SK-N-SH treated with all-trans-retinoic acid at 6 μM for 48 hours (cell line): ENCODE results near the gene PSMD12.

Experiments
- ATAC-seq: fragments of 200-7000 bp; cut with Tn5 transposase; 3 replicates; pipeline ENCODE4 v1.9.1; 2020; ENCODE audit warnings: mild to moderate bottlenecking, moderate library complexity
- ARNTL ChIP-seq: fragments of 450-650 bp; formaldehyde crosslinking; IDR thresholded peaks from 2 replicates; pipeline ENCODE4 v1.5.0; 2020; ENCODE audit warnings: low read depth, mild to moderate bottlenecking, moderate library complexity, borderline replicate concordance
- BACH2 ChIP-seq: fragments of 250-450 bp; sonication (Bioruptor Pico); IDR thresholded peaks from 2 replicates; pipeline ENCODE4 v1.9.0; 2021; ENCODE audit warnings: mild to moderate bottlenecking, borderline replicate concordance
- CREB5 ChIP-seq: fragments of 250-450 bp; sonication (Bioruptor Pico); IDR thresholded peaks from 2 replicates; pipeline ENCODE4 v1.5.1; 2020; ENCODE audit warnings: low read depth, mild to moderate bottlenecking, moderate library complexity
- CSDC2 ChIP-seq: fragments of 250-450 bp; sonication (Bioruptor Pico); IDR thresholded peaks from 2 replicates; pipeline ENCODE4 v1.5.0; 2020; ENCODE audit warnings: mild to moderate bottlenecking, moderate library complexity
- ESRRG ChIP-seq: fragments of 250-450 bp; sonication (Bioruptor Pico); IDR thresholded peaks from 2 replicates; pipeline ENCODE4 v1.6.1; 2021; ENCODE audit warnings: mild to moderate bottlenecking
- GLIS3 ChIP-seq: fragments of 250-450 bp; sonication (Bioruptor Pico); IDR thresholded peaks from 2 replicates; pipeline ENCODE4 v1.5.0; 2020; ENCODE audit warnings: mild to moderate bottlenecking, moderate library complexity
- ISL1 ChIP-seq: fragments of 250-450 bp; sonication (Bioruptor Pico); IDR thresholded peaks from 2 replicates; pipeline ENCODE4 v2.1.2; 2022; ENCODE audit warnings: mild to moderate bottlenecking, moderate library complexity
- OSR1 ChIP-seq: fragments of 250-450 bp; sonication (Bioruptor Pico); IDR thresholded peaks from 2 replicates; pipeline ENCODE4 v1.8.0; 2022; ENCODE audit warnings: moderate library complexity, mild to moderate bottlenecking, inconsistent platforms
- PATZ1 ChIP-seq: fragments of 250-450 bp; sonication (Bioruptor Pico); IDR thresholded peaks from 2 replicates; pipeline ENCODE4 v1.8.0; 2020; ENCODE audit warnings: mild to moderate bottlenecking, moderate library complexity, borderline replicate concordance
- PPARA ChIP-seq: fragments of 250-450 bp; sonication (Bioruptor Pico); IDR thresholded peaks from 2 replicates; pipeline ENCODE4 v1.5.0; 2020; ENCODE audit warnings: mild to moderate bottlenecking, borderline replicate concordance
- RARB ChIP-seq: fragments of 250-450 bp; sonication (Bioruptor Pico); IDR thresholded peaks from 2 replicates; pipeline ENCODE4 v1.8.0; 2021; ENCODE audit warnings: mild to moderate bottlenecking, moderate library complexity
- SNAI2 ChIP-seq: fragments of 250-450 bp; sonication (Bioruptor Pico); IDR thresholded peaks from 2 replicates; pipeline ENCODE4 v1.5.0; 2020; ENCODE audit warnings: mild to moderate bottlenecking, moderate library complexity
- TCF4 ChIP-seq: fragments of 250-450 bp; sonication (Bioruptor Pico); IDR thresholded peaks from 2 replicates; pipeline ENCODE4 v1.8.0; 2021; ENCODE audit warnings: mild to moderate bottlenecking, moderate library complexity, borderline replicate concordance
- TOX ChIP-seq: fragments of 250-450 bp; sonication (Bioruptor Pico); IDR thresholded peaks from 2 replicates; pipeline ENCODE4 v1.8.0; 2021; ENCODE audit warnings: mild to moderate bottlenecking, moderate library complexity, borderline replicate concordance
- ZFP3 ChIP-seq: fragments of 250-450 bp; sonication (Bioruptor Pico); IDR thresholded peaks from 2 replicates; pipeline ENCODE4 v1.5.0; 2020; ENCODE audit warnings: mild to moderate bottlenecking, moderate library complexity
- ZFP30 ChIP-seq: fragments of 450-650 bp; formaldehyde crosslinking; IDR thresholded peaks from 2 replicates; pipeline ENCODE4 v1.5.0; 2022; ENCODE audit warnings: mild to moderate bottlenecking, moderate library complexity
- ZNF70 ChIP-seq: fragments of 450-650 bp; formaldehyde crosslinking; IDR thresholded peaks from 2 replicates; pipeline ENCODE4 v1.5.0; 2020; ENCODE audit warnings: mild to moderate bottlenecking, moderate library complexity
- ZNF8 ChIP-seq: fragments of 450-650 bp; formaldehyde crosslinking; IDR thresholded peaks from 2 replicates; pipeline ENCODE4 v1.5.0; 2020; ENCODE audit warnings: mild to moderate bottlenecking, moderate library complexity
- TF ChIP-seq, protein P1 (sequence below): fragments of 250-450 bp; sonication (Bioruptor Pico); IDR thresholded peaks from 2 replicates; pipeline ENCODE4 v1.8.0; 2021; ENCODE audit warnings: low read depth, mild to moderate bottlenecking, moderate library complexity, borderline replicate concordance
- TF ChIP-seq, protein P2 (sequence below): fragments of 250-450 bp; sonication (Bioruptor Pico); IDR thresholded peaks from 2 replicates; pipeline ENCODE4 v1.5.1; 2021; ENCODE audit warnings: mild to moderate bottlenecking, moderate library complexity

The PSMD12 gene

GRCh38 chr17:67359960-67360791, 6.2 kb downstream of the PSMD12 start (continued):
- TF ChIP-seq, protein P1, sequence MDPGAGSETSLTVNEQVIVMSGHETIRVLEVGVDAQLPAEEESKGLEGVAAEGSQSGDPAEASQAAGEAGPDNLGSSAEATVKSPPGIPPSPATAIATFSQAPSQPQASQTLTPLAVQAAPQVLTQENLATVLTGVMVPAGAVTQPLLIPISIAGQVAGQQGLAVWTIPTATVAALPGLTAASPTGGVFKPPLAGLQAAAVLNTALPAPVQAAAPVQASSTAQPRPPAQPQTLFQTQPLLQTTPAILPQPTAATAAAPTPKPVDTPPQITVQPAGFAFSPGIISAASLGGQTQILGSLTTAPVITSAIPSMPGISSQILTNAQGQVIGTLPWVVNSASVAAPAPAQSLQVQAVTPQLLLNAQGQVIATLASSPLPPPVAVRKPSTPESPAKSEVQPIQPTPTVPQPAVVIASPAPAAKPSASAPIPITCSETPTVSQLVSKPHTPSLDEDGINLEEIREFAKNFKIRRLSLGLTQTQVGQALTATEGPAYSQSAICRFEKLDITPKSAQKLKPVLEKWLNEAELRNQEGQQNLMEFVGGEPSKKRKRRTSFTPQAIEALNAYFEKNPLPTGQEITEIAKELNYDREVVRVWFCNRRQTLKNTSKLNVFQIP (CRISPR knock-in tag): no peak
- no peak for TF ChIP-seq PPARA (CRISPR knock-in tag)
- TF ChIP-seq CREB5 (CRISPR knock-in tag): no peak
- TF ChIP-seq ESRRG (CRISPR knock-in tag): no peak
- TF ChIP-seq ZNF70 (CRISPR knock-in tag): no peak
- no peak for TF ChIP-seq BACH2

GRCh38 chr17:67358612-67359011, 7.8 kb downstream of the PSMD12 start:
- no peak for ATAC-seq
- TF ChIP-seq CREB5 (CRISPR knock-in tag) (no peak), BACH2 (no peak), PPARA (CRISPR knock-in tag) (no peak), ZFP3 (CRISPR knock-in tag) (no peak), RARB (CRISPR knock-in tag) (no peak), GLIS3 (no peak), TOX (CRISPR knock-in tag) (no peak), ESRRG (CRISPR knock-in tag) (no peak), TCF4 (CRISPR knock-in tag) (no peak), CSDC2 (CRISPR knock-in tag) (no peak), SNAI2 (CRISPR knock-in tag) (no peak), ZFP30 (no peak), ISL1 (CRISPR knock-in tag) (no peak), ZNF8 (no peak), ARNTL (CRISPR knock-in tag) (no peak), ZNF70 (CRISPR knock-in tag) (no peak), OSR1 (CRISPR knock-in tag) (no peak), PATZ1 (CRISPR knock-in tag) (no peak)
- TF ChIP-seq, protein P2, sequence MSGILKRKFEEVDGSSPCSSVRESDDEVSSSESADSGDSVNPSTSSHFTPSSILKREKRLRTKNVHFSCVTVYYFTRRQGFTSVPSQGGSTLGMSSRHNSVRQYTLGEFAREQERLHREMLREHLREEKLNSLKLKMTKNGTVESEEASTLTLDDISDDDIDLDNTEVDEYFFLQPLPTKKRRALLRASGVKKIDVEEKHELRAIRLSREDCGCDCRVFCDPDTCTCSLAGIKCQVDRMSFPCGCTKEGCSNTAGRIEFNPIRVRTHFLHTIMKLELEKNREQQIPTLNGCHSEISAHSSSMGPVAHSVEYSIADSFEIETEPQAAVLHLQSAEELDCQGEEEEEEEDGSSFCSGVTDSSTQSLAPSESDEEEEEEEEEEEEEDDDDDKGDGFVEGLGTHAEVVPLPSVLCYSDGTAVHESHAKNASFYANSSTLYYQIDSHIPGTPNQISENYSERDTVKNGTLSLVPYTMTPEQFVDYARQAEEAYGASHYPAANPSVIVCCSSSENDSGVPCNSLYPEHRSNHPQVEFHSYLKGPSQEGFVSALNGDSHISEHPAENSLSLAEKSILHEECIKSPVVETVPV (CRISPR knock-in tag): no peak
- TF ChIP-seq, protein P1 (CRISPR knock-in tag): no peak
